LNCAP (cell line): ENCODE results near the gene GSTT4.

Source experiments
- CTCF ChIP-seq: fragments of 450-650 bp; IDR thresholded peaks from 2 replicates; pipeline ENCODE4 v1.5.1; 2017; ENCODE audit warnings: mild to moderate bottlenecking

GSTT4 gene

GRCh38 chr22:24023204-24023789, 18.0 kb upstream of the GSTT4 start:
- TF ChIP-seq CTCF = no peak

- TF ChIP-seq CTCF = no peak
Measured at GRCh38 chr22:24021304-24021703, 16.1 kb upstream of the GSTT4 start.

- no peak for TF ChIP-seq CTCF
Measured at GRCh38 chr22:24016156-24016555, 10.9 kb upstream of the GSTT4 start.

GRCh38 chr22:24011735-24012068, 6.4 kb upstream of the GSTT4 start:
- TF ChIP-seq CTCF = no peak

GRCh38 chr22:24010018-24010391, 4.8 kb upstream of the GSTT4 start:
- no peak for TF ChIP-seq CTCF

- TF ChIP-seq CTCF = no peak
Measured at GRCh38 chr22:24009227-24010017, 4.2 kb upstream of the GSTT4 start.

GRCh38 chr22:24008381-24009226, 3.4 kb upstream of the GSTT4 start:
- no peak for TF ChIP-seq CTCF
